ENCODE measurements around the gene DEGS2.

- peak in 2 of 4 experiments; percentile 10 to 24 for TF ChIP-seq CTCF (IDR thresholded peaks at IDR 0.05)
- TF ChIP-seq POLR2A (IDR thresholded peaks at IDR 0.05), result no peak
Measured at GRCh38 chr14:100155049-100155621, 4.3 kb downstream of the DEGS2 start.
